ENCODE data around the gene DBNL. TPM values are rescaled to one million over a fixed set of nuclear protein-coding genes. Genes with fewer than 3 reads are reported as not detected.
A peak's percentile ranks its signal among the peaks of the same experiment; 100 is the strongest.
"Not testable (repeated sequence)": the region's sequence is repeated elsewhere in the genome, so short reads cannot be mapped to it uniquely, and the experiment has no call there.

The DBNL gene
- total and polyA plus RNA-seq, 4 experiments from 2014 or later, result 157 to 250 (median 171) TPM

DNA sequence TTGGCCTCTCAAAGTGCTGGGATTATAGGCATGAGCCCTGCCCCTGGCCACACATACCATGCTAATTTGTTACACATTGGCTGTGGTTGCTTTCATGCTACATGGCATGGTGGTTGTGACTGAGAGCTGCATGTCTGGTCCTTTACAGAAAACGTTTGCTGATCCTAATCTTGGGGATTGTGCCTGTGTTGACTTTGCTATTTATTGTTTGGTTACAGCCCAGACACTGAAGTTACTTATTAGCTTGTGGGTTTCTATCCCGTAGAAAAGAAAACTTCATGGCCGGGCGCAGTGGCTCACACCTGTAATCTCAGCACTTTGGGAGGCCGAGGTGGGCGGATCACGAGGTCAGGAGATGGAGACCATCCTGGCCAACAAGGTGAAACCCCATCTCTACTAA is 22.4 kb upstream of the DBNL start:
- H3K4me1 Mint-ChIP-seq, result peaks cover 5 to 24% (median 13%) of the 10 kb centered on the region in 4 donors
- H3K36me3 ChIP-seq (ENCODE audit: insufficient read depth, low read length); H3K27ac ChIP-seq (ENCODE audit: low read depth, low read length); H3K27me3 ChIP-seq (ENCODE audit: insufficient read depth, low read length); H3K27ac Mint-ChIP-seq; H3K4me1 ChIP-seq (ENCODE audit: insufficient read depth, low read length); H3K4me3 ChIP-seq (ENCODE audit: low read length in 2 of 2); H3K4me3 Mint-ChIP-seq; DNase-seq; POLR2A ChIA-PET (ENCODE audit: partially characterized antibody); H3K9me3 Mint-ChIP-seq; H3K27me3 Mint-ChIP-seq; H3K9me3 ChIP-seq (ENCODE audit: control insufficient read depth in 1 of 2, low read length in 2 of 2); H3K36me3 Mint-ChIP-seq: not testable (repeated sequence)
- intact Hi-C loops (cut with micrococcal nuclease), result loop anchor here (5.0 kb wide), 1 partner anchor 455 kb away; no protein-coding TSS in a partner anchor
- CTCF ChIA-PET (ENCODE audit: partially characterized antibody), result interaction anchor here (0.7 to 1.2 kb wide), 2 partner anchors 166 to 544 kb away, joined by 3 read pairs; no protein-coding TSS in a partner anchor

DNA sequence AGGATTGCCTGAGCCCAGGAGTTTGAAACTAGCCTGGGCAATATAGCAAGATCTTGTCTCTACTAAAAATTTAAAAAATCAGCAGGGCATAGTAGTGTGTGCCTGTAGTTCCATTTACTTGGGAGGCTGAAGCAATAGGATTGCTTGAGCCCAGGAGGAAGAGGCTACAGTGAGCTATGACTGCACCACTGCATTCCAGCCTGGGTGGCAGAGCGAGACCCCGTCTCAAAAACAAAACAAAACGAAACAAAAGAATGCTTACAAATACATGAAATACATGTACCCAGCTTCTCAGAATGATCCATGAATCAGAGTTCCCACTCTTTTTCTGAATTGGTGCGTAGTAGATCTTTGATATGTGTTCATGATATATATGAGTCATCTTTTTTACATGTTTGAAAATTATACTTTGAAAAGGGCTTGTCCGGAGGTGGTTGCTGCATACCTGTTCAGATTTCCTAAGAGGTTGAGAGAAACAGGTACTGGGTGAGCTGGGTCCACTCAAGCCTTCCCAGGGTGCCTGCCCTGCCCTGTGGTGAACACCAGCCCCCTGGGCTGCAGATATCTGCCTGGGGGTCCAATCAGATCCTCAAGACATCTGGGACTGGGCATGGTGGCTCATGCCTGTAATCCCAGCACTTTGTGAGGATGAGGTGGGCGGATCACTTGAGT is 21.6 kb upstream of the DBNL start:
- H3K36me3 ChIP-seq (ENCODE audit: insufficient read depth, low read length); H3K36me3 Mint-ChIP-seq; H3K27ac ChIP-seq (ENCODE audit: low read depth, low read length); H3K4me1 ChIP-seq (ENCODE audit: insufficient read depth, low read length); H3K27me3 ChIP-seq (ENCODE audit: insufficient read depth, low read length); H3K9me3 ChIP-seq (ENCODE audit: control insufficient read depth in 1 of 2, low read length in 2 of 2); H3K4me3 ChIP-seq (ENCODE audit: low read length in 2 of 2); H3K27me3 Mint-ChIP-seq; H3K4me3 Mint-ChIP-seq; H3K9me3 Mint-ChIP-seq; DNase-seq; H3K27ac Mint-ChIP-seq; POLR2A ChIA-PET (ENCODE audit: partially characterized antibody): not testable (repeated sequence)
- intact Hi-C loops (cut with micrococcal nuclease), result loop anchor here (5.0 kb wide), 1 partner anchor 454 kb away; no protein-coding TSS in a partner anchor
- H3K4me1 Mint-ChIP-seq, result peaks cover 5 to 18% (median 13%) of the 10 kb centered on the region in 4 donors
- CTCF ChIA-PET (ENCODE audit: partially characterized antibody), result interaction anchor here (1.2 kb wide), 1 partner anchor 543 kb away, joined by 3 read pairs; no protein-coding TSS in a partner anchor

DNA sequence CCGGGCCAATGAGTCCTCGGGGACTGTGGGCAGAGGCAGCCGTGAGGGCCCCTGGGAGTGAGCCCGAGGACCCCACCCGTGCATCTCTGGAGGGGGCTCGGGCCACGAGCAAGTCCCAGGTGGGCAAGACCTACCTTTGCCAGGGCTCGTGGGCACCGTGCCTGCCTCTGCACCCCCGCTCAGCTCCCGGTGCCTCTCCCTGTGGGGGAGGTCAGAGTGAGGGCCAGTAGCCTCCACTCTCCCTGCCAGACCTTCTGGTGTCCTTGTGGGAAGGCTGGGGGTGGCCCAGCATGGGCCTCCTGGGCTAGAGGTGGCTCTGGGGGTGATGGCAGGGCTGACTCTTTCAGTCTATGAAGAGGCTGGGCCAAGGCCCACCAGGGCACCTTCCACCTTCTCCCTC is 15.1 kb upstream of the DBNL start:
- H3K27me3 Mint-ChIP-seq; POLR2A ChIA-PET (ENCODE audit: partially characterized antibody); H3K36me3 Mint-ChIP-seq; CTCF ChIA-PET (ENCODE audit: partially characterized antibody); H3K9me3 ChIP-seq (ENCODE audit: control insufficient read depth in 1 of 2, low read length in 2 of 2); H3K27me3 ChIP-seq (ENCODE audit: insufficient read depth, low read length); H3K27ac ChIP-seq (ENCODE audit: low read depth, low read length); DNase-seq; H3K4me3 Mint-ChIP-seq; H3K4me3 ChIP-seq (ENCODE audit: low read length in 2 of 2); intact Hi-C loops (cut with micrococcal nuclease); H3K4me1 ChIP-seq (ENCODE audit: insufficient read depth, low read length); H3K36me3 ChIP-seq (ENCODE audit: insufficient read depth, low read length); H3K27ac Mint-ChIP-seq; H3K9me3 Mint-ChIP-seq; H3K4me1 Mint-ChIP-seq: not testable (repeated sequence)

DNA sequence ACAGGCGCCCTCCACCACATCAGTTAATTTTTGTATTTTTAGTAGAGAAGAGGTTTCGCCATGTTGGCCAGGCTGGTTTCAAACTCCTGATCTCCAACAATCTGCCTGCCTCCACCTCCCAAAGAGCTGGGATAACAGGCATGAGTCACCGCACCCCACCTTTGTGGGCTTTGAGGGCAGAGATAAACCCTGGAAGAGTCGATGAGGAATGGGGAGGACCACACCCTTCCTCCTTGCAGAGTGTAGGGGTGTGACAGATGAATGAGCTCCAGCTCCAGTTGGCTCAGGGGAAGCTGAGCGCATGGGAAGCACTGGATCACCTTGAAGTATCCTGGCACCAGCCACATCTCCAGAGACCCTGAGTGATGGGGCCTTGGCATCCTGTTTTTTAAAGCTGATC is 14.5 kb upstream of the DBNL start:
- H3K36me3 Mint-ChIP-seq, result not testable (repeated sequence)

DNA sequence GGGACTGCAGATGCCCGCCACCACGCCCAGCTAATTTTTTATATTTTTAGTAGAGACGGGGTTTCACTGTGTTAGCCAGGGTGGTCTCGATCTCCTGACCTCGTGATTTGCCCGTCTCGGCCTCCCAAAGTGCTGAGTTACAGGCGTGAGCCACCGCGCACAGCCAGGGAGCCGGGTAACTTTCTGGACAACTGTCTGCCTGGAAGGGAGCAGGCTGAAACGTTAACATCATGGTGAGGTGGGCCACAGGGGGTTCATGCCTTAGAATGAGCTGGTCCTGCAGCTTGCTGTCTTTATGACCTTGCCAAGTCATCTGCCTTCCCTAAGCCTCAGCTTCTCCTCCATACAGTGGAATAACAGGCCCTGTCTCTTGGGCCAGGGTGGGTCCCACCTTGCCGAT is 13.2 kb upstream of the DBNL start:
- CTCF ChIA-PET (ENCODE audit: partially characterized antibody); H3K9me3 ChIP-seq (ENCODE audit: control insufficient read depth in 1 of 2, low read length in 2 of 2); H3K36me3 Mint-ChIP-seq; H3K36me3 ChIP-seq (ENCODE audit: insufficient read depth, low read length); H3K27ac ChIP-seq (ENCODE audit: low read depth, low read length); H3K27me3 ChIP-seq (ENCODE audit: insufficient read depth, low read length); H3K4me1 Mint-ChIP-seq; H3K27me3 Mint-ChIP-seq; POLR2A ChIA-PET (ENCODE audit: partially characterized antibody); H3K4me1 ChIP-seq (ENCODE audit: insufficient read depth, low read length); H3K9me3 Mint-ChIP-seq; H3K4me3 Mint-ChIP-seq; H3K4me3 ChIP-seq (ENCODE audit: low read length in 2 of 2); H3K27ac Mint-ChIP-seq; intact Hi-C loops (cut with micrococcal nuclease); DNase-seq: not testable (repeated sequence)

More for the DNA sequence above, 14.5 kb upstream of the DBNL start:
- intact Hi-C loops (cut with micrococcal nuclease); H3K4me1 ChIP-seq (ENCODE audit: insufficient read depth, low read length); H3K9me3 ChIP-seq (ENCODE audit: control insufficient read depth in 1 of 2, low read length in 2 of 2); H3K9me3 Mint-ChIP-seq; H3K4me1 Mint-ChIP-seq; H3K27me3 ChIP-seq (ENCODE audit: insufficient read depth, low read length); DNase-seq; H3K4me3 ChIP-seq (ENCODE audit: low read length in 2 of 2); H3K27me3 Mint-ChIP-seq; CTCF ChIA-PET (ENCODE audit: partially characterized antibody); H3K4me3 Mint-ChIP-seq; POLR2A ChIA-PET (ENCODE audit: partially characterized antibody); H3K36me3 ChIP-seq (ENCODE audit: insufficient read depth, low read length); H3K27ac ChIP-seq (ENCODE audit: low read depth, low read length): not testable (repeated sequence)
- peak overlapping the region in 1 of 7 donors; percentile 41 for H3K27ac Mint-ChIP-seq

DNA sequence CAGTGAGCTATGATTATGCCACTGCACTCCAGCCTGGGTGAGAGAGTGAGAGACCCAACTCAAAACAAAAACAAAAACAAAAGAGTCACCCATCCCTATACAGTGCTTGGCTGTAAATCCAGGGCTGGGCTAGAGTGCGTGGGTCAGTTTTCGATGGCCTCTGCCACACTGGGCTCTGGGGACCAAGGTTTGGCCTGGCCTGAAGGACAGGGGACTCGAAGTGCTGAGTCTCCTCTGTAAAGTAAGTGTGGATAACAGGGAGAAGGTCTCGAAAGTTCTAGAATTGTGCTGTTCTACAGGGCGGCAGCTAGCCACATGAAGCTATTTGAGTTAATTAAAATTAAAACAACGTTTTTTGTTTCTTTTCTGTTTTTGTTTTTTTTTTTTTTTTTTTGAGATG is 12.5 kb upstream of the DBNL start:
- H3K4me3 ChIP-seq (ENCODE audit: low read length in 2 of 2); H3K27me3 Mint-ChIP-seq; H3K36me3 Mint-ChIP-seq; H3K9me3 ChIP-seq (ENCODE audit: control insufficient read depth in 1 of 2, low read length in 2 of 2); intact Hi-C loops (cut with micrococcal nuclease); H3K4me3 Mint-ChIP-seq; POLR2A ChIA-PET (ENCODE audit: partially characterized antibody); H3K27me3 ChIP-seq (ENCODE audit: insufficient read depth, low read length); DNase-seq; H3K9me3 Mint-ChIP-seq; H3K27ac Mint-ChIP-seq; H3K4me1 Mint-ChIP-seq; H3K36me3 ChIP-seq (ENCODE audit: insufficient read depth, low read length); H3K4me1 ChIP-seq (ENCODE audit: insufficient read depth, low read length); CTCF ChIA-PET (ENCODE audit: partially characterized antibody); H3K27ac ChIP-seq (ENCODE audit: low read depth, low read length): not testable (repeated sequence)

DNA sequence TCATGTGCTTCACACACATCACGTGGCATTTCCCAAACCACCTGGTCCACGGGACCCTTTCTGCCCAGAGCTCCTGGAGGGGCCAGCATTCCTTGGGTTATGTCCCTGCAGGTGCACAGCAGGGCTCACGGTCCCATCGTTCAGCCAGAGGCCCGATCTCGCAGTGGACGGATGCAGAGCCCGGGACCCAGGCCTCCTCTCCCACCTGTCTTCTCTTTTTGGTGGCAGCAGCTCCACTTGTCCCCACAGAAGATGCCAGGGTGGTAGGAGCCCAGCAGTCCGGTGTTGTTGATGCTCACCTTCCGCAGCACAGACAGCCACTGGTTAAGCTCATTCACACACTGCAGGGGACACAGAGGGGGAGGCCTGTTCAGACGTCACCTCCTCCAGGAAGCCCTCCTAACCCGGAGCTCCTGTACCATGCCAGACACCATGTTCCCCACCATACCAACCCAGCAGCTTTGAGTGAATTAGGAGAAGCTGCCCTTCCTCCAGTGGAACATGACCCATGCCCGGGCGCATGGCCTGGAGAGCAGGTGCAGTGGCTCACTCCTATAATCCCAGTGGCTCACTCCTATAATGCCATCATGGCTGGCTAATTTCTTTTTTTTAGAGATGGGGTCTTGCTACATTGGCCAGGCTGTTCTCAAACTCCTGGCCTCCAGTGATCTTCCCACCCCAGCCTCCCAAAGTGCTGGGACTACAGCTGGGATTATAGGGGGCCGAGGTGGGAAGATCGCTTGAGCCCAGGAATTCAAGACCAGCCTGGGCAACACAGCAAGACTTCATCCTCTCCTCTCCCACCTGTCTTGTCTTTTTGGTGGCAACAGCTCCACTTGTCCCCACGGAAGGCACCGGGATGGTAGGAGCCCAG is 10.3 kb upstream of the DBNL start:
- H3K36me3 ChIP-seq (ENCODE audit: insufficient read depth, low read length); H3K36me3 Mint-ChIP-seq; H3K4me1 ChIP-seq (ENCODE audit: insufficient read depth, low read length); DNase-seq; H3K4me1 Mint-ChIP-seq; H3K9me3 Mint-ChIP-seq; POLR2A ChIA-PET (ENCODE audit: partially characterized antibody); intact Hi-C loops (cut with micrococcal nuclease); H3K27ac Mint-ChIP-seq; H3K27me3 ChIP-seq (ENCODE audit: insufficient read depth, low read length); H3K4me3 ChIP-seq (ENCODE audit: low read length in 2 of 2); H3K27me3 Mint-ChIP-seq; H3K9me3 ChIP-seq (ENCODE audit: control insufficient read depth in 1 of 2, low read length in 2 of 2); H3K27ac ChIP-seq (ENCODE audit: low read depth, low read length); H3K4me3 Mint-ChIP-seq; CTCF ChIA-PET (ENCODE audit: partially characterized antibody): not testable (repeated sequence)
